Stimulated activated CD8-positive, alpha-beta memory T cell treated with anti-CD3 and anti-CD28 coated beads, Interleukin-7, amount 100 ng/mL, for 1 hour (primary cell): ENCODE data around the gene RTN4RL1.

Source experiments
- DNase-seq, 2 donors: peaks; one replicate each; pipeline ENCODE4 v3.0.0-alpha.2; 2020; ENCODE audit warnings: low read depth in 2 of 2

Gene RTN4RL1

DNA sequence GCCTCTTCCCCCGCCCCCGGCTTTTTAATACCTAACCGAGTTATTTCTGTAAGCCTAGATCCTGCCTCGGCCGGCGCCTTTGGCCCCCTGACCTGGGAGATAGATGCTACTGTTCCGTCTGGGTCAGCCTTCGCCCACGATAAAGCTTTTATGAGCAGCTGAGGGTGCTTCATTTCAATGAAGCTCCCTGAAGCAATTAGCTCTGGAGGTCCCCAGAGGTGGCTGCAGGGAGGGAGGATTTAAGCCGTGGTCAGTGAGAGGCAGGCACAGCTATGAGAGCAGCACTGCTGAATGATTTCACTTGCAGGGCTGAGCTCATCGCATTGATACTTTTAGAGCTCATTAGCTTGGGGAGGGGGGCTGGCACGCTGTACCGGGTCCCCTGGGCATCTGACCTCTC is 105.9 kb downstream of the RTN4RL1 start:
- DNase-seq: no peak

DNA sequence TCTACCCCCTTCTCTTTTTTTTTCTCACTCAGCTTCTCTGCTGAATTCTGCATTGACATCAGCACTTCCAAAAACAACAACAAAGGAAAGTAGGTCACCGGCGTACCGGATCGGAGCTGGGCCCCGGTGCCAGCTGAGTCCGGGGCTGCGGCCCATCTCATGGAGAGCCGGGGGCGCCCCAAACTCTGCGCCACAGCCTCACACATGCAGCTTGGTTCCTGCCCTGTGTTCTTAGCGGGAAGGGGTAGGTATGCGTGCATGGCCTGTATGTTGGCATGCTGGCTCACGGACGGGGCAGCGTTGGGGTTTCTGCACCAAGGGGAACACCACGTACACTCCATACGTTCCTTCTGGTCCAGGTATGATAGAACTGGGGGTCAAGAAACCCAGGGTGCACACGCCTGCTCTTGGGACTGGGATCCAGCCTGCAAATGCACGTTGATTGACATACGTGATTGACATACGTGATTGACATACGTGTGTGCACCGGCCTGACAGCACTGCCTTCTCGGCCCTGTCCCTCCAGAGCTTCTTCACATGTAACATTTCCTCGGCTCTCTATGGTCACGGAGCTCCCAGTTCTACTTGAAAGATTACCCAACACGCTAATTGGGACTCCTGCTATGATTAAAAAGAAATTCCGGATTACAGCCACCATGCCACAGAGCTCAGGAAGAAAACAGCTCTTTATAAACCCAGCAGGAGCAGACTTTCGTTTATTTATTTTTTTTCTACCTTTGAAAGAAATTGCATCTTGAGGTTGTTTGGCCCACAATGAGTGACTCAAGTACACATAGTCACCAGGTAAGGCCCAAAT is 106.6 kb downstream of the RTN4RL1 start:
- no peak for DNase-seq

DNA sequence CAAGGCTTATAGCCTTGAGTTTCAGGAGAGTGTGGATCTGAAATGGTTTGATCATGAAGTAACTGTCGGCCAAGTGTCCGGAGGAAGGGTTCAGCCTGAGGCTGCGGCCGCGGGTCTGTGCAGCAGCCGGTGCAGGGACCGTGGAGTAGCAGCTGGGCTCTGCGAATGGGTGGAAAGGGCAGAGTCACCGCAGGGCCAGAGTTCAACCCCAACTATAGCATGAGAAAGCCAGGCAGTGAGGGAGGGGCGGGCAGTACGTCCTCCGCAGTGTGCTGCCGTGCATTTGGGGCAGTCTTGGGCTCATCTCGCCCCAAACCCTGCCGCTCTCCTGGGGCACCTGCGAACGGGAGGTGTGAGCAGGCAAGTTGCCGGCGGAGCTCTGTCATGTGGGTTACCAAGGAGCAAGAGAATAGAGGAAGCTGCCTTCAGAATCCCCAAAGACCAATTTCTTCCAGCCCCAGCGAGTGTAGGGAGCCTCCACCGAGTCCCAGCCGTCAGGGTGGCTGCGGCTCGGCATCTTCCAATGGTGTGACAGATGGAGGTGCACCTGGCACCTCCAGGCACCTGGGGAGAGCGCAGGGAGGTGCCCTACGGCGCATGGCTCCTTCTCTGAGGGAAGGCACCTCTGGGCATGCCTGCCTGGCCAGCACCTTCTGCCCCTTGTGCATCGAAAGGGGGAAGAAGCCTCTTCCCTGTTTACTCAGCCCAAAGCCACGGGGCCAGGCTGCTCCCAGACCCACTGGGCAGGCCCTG is 108.0 kb downstream of the RTN4RL1 start:
- no peak for DNase-seq

DNA sequence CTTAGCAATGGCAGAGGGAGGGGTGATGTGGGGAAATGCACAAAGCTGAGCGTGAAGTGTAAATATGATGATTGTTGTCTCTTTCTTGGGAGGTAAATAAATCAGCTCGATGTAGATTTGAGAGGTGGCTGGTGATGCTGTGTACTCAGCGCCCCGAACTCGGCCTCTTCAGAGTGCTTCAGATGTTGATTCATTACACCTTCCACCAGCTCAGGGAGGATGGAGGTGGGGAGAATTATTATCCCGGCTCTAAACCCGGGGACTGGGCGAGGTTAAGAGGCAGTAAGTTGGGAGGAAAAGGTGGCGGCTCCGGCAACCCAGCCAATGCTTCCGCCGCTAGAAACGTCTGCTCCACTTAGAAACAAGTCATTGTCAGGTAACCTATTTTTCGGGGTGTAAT is 108.8 kb downstream of the RTN4RL1 start:
- no peak for DNase-seq

DNA sequence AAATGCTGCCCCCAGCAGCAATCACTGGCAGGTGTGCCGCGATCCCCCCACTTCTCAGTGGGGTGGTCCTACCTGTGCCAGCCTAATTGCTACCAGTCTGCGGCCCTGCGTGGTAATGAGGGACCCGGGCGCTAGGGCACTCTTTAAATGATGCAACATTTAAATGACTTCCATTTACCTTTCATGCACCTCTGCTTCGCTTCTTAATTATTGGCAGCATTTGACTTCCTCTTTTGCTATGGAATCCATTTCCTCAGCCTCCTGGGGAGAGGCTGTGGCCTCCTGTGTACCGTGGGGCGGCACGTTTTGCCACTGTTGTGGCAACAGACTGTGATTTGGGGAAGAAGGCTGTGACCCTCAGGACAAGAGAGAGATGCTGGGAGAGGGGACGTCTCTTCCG is 109.2 kb downstream of the RTN4RL1 start:
- no peak for DNase-seq

DNA sequence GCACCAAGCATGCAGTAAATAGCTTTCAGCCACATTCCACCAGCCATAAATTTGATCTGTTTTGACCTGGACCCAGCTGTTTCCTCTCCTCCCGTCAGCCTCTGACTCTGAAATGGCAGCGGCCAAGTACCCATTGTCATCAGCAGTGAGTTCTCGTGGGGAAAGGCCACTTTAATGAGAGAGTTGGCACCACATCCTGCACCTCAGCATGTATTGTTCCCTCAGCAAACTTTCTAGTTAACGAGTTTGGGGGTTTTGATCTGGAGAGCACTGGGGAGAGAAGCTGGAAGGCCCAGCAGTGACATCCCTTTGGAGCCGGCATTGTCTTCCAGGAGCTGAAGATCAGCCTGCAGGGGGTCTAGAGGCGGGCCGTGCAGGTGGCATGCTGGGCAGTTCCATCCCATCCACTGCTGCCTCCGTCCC is 110.5 kb downstream of the RTN4RL1 start:
- no peak for DNase-seq

DNA sequence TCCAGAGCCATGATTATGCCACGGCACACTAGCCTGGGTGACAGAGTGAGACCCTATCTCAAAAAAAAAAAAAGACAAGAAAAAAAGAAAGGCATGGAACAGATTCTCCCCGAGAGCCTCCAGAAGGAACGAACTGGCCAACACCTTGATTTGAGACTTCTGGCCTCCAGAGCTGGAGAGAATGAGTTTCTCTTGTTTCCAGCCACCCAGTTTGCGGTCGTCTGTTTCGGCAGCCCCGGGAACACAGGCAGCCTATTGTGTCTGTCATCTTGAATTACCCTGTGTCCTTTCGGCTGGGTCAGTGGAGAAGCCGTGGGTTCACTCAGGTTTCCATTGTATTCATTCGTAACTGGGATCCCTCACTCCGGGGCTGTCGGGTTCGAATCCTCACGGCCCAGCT is 111.4 kb downstream of the RTN4RL1 start:
- no peak for DNase-seq

DNA sequence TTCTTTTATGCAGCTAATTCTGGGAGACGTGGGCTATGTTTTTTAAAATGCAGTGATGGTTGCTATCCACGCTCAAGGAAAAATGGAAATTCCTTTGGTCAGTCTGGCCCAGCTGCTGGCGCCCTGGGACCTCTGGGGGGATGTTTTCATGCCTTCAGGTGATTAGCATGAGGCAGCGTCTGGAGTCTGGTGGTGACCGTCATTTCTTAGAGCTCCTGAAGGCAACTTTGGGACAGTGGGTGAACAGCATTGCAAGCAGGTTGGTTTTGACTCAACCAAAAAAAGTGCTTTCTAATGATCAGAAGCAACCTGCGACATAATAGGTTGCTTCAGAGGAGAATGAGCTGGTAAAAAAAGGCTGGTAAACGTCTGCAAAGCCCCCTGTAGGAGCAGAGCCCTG is 113.0 kb downstream of the RTN4RL1 start:
- DNase-seq: no peak

DNA sequence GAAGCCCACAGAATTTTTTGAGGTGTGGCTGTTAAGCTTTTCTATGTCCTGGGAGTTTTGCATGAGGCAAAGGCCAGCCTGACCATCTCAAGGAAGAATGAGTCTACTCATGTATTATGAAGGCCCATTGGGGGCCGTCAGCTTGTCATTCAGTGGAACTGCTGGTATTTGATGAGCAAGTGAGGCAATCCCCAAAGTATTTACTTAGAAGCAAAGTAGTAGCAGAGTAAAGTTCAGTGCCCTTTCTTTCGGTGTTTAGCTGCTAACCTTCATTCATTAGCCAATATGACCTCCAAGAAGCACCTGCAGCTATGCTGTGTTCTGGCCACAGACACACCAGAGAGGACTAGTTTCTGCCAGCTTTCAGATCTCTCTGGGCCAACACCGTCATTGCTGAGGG is 115.1 kb downstream of the RTN4RL1 start:
- no peak for DNase-seq

DNA sequence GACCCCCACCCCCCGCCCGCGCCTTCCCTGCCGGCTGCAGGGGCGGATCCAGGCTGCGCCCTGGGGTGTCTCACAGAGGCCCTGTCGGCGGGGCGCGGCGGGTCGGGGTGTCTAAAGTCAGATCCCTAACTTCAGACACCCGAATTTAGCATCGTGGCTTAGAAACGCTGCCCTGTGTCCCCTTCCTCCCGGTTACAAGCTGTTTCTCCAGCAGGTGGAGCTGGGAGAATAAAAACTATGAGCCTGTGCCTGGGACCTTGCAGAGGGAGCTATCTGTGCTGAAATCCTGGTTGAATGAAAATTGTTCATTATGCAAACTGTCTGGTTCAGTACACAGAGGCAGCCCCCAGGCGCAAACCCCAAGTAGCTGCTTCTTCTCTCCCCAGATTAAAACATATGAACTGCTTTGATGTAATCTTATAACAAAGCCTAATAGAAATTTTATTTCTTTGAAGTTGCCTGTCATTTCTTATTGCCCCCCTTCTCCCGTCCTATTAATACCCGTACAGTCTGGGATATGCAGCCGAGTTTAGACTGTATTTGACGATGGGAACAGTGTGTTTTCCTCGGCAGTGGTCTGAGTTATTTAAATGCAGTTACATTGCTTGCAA is 116.3 kb downstream of the RTN4RL1 start:
- no peak for DNase-seq

DNA sequence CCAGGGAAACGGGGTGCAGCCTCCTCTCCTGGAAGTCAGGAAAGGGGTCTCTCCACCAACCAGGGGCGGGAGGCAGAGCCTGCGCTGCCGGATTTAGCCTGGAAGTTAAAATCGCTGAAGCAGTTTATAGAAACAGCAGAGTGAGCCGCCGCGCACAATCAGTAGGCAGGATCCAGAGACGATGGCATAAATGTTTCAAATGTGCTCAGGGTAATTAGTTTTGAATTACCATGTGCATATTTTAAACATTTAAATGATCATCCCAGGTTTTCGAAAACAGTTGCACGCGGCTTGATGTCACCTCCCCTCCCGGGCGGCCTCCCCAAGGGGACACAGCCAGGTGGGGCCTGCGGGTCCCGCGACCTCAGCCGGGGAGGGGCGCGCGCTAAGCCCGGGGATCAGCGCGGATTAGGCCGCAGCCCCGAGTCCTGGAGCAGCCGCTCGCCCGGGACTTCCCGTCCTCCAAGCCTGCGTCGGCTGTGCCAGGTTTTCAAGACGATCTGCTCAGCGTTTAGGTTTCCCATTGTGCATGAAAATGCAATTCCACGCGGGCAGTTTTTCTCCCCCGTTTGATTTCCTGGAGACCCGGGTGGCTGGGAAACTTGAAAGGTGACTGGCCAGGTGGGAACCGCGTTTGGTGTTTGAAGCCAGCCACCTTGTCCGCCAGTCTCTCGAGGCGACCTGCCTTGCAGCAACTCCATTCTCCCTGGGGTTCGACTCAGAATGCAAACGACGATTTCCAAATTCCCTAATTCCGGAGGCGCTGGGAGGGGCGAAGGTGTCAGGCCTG is 117.0 kb downstream of the RTN4RL1 start:
- DNase-seq: no peak

DNA sequence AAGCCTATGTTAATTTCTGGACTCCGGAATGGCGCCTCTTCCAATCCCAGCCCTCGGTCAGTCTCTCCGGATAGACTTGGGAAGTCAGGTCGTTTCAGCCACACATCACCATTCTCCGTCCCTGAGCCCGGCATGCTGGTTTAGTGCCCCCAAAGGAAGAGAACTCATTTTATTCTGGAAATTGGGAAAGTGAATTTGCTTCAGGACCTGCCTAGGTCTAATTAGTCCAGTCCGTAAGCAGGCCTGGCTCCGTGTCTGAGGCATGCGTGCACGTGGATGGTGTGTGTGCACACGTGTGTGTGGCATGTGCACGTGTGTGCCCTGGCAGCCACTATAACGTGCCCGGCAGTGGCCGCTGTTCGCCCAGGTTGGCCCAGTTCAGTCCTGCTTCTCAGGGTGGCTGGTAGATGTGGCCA is 117.9 kb downstream of the RTN4RL1 start:
- DNase-seq: no peak

DNA sequence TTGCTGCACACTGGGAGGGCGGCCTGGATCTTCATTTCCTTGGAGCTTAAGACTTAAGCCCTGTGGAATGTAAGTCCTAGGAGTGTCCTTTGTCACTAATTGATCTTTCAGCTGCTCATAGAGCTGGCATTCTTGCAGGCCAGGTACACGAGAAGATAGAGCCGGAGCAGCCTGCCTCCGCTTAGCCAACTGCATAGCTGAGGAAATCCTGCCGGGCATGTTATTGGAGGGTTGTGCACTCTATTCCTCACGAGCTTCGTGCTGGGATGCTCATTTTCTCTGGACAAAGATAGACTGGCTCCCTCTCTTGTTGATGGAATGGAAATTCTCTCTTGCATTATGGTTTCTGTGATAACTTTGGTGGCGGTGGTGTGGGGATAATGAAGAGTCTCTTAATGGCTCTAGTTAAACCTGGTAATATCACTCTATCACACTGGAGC is 118.5 kb downstream of the RTN4RL1 start:
- no peak for DNase-seq

DNA sequence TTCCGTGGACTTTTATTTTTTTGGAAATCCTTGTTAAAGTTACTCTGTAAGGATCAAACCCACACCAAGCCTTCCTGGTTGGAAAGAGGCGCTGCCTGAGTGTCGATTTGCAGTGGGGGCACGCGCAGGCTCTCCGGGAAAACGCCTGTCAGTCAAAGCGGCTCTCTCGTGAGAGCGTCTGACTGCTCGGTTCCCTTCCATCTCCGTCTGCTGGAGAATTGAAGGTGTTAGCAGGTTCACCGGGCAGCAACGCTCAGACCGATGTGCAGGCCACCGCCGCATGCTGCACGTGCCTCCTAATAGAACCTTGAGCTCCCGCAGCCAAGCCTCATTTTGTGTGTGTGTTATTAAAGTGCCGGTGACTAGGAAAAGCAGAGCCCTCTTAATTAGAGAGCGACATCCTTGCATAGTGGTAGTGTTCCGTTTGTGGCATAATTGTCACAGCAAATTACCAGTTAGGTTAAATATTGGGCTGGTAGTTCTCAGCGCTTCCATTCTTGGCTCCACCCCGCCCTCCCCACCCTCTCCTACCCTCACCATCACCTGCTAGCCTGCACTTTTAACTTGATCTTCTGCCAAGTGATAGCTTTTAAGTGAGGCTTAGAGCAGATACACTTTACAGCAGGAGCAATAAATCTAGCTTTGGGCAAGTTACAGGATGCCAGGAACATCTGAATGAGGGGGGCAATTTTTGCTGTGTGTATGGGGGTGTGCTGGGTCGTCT is 119.8 kb downstream of the RTN4RL1 start:
- DNase-seq: no peak

DNA sequence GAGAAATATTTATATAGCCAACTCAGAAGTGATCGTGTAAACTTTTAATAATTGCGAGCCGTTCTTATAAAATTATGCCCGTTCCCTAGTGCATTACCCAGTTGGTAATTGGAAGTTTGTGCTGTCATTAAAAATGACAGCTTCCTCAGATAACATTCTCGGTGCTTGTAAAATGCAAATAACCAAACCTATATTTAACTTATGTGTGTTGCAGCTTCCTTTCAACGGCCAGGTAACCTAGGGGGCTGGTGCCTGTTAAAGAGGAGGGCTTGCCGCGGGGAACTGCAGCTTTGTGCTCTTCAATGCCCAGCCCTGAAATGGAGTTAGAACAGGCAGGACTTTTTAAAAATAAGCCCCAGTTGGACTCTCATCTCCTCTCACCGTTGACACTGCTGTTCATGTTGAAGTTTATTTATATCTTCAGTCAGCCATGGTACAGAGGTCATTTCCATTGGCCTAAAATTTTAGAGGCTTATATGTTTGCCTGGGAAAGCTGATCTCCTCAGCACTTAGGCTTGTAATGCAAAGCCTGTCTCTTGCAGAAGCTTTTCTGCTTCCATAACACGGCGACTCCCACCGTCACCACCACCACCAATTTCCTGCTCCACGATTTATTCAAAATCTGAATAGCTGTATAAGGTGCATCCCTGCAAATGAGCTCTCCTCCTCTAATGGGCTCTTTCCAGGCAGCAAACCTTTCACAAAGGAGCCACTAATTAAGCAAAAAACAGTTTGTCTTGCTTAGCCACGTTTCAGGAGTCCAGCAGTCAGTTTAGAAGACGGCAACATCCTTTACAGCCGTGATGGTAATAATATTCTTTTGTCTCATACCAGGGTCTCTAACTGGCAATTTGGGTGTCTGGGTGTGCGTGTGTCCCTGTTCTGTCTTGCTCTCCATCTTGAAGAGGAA is 120.6 kb downstream of the RTN4RL1 start:
- DNase-seq: no peak

DNA sequence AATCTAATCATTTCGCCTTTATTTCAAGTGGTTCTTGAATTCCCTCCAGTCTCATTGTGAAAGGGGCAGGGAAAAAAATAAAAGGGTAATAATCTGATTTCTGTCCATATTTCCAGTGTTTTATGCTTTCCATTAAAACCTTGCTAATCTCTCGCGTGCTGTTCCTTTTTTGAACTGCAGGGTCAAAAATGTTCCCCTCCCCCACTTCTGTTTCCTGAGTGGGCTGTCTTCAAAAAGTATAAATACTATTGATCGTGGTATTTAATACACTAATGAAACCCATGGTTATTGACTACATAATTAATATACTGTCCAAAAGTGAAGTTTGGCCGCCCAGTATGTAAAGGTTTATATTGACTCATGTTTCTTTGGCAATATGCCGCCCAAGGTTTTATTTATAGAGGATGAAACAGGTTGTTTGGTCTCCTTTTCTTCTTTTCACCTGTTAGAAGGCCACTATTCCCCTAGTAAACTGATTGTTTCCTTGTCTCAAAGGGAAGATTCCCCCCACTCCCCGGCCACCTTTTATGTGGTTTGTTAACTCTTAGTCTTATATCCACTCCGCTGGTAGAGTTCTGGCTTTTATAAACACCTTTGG is 125.6 kb downstream of the RTN4RL1 start:
- no peak for DNase-seq

DNA sequence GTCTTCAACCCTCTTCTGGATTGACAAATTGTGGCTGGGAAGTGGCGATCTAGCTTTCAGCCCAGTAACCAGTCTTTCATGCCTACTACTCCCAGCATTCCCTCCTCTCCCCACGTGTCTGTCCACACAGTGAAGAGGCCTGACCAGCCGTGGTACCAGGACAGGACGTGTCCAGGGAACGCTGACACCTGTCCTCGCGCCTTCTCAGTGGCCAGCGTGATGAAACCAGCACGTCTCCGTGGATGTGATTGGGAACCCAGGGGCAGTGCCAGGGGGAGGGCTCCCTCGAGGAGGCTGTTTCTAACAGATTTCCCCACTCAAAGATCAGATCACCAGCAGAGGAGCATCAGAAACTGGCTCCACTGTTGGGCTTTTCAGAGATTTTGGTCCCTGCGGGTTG is 126.3 kb downstream of the RTN4RL1 start:
- no peak for DNase-seq

DNA sequence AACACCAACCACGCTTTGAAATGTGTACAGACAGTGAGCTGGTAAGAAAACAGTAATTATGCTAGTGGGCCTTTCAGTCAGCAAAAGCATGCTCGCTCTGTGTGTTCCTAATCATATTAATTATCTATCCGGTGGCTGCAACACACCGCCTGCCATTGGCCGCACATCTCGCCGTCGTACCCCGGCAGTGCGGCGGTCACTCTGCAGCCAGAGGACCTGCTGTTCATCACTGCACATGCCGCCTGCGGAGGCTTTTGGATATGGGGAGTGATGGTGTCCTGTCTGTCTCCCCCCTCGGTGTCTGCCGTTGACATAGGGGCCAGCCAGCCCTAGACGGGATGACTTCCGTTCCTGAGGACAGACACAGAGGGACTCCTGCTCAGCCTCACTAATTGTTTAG is 126.8 kb downstream of the RTN4RL1 start:
- DNase-seq: no peak

DNA sequence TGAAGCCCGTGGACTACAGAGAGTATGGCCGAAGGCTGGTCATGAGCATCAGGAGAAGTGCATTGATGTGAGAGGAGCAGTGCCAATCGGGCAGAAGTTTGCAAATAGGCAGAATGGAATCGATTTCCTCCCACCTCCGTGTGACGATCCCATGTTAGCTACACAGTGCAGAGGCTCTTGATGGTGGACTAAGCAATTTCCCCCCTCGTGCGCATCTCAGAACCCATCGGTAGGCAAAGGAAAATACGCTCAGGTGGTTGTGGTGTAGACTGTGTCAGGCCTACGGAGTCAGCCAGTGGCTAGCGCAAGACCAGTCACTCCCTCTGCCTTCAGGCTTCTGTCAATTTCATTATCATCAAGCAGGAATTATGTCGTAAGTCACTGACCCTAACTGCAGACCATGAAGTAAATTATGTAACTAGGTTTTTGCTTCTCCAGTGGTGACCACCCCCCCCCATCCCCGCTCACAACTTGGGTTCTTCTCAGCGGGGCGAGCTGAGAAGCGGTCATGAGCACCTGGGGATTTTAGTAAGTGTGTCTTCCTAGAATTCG is 128.0 kb downstream of the RTN4RL1 start:
- no peak for DNase-seq
